Ovary (tissue), 9 donors: Measurements from ENCODE around the gene KRTAP10-6. TPM values are rescaled to one million over a fixed set of nuclear protein-coding genes. Genes with fewer than 3 reads are reported as not detected.

Source experiments
- DNase-seq, 5 donors: peaks; one replicate each; pipeline ENCODE4 v3.0.0-alpha.2; 2019 to 2020
- H3K27ac ChIP-seq, 2 donors: fragments of 200-600 bp; one replicate each; pipeline versions ENCODE4 v1.5.1 to v1.8.0; 2019 to 2022
- H3K27me3 ChIP-seq: fragments of 200-600 bp; one replicate; pipeline ENCODE4 v1.8.0; 2022
- H3K36me3 ChIP-seq: fragments of 200-600 bp; sonication (generic); one replicate; pipeline ENCODE4 v1.5.1; 2019
- H3K4me1 ChIP-seq: one replicate; pipeline ENCODE4 v1.8.1; 2013; ENCODE audit warnings: mild to moderate bottlenecking, moderate library complexity; ENCODE audit not compliant: insufficient read depth
- H3K4me3 ChIP-seq: fragments of 200-600 bp; sonication (generic); one replicate; pipeline ENCODE4 v1.5.1; 2017
- H3K9me3 ChIP-seq, 2 donors: fragments of 200-600 bp in 1 of 2; sonication (generic) in 1 of 2; one replicate each; pipeline versions ENCODE4 v1.5.1 to v1.8.1; 2013 to 2019; ENCODE audit warnings: mild to moderate bottlenecking in 1 of 2, moderate library complexity in 1 of 2
- CTCF ChIP-seq, 3 donors: fragments of 450-650 bp in 2 of 3; fragments of 200-600 bp in 1 of 3; IDR thresholded peaks; one replicate each; pipeline versions ENCODE4 v1.5.1 to v1.8.0; 2016 to 2022; ENCODE audit warnings: antibody characterized with exemption in 3 of 3, mild to moderate bottlenecking in 1 of 3
- EP300 ChIP-seq: sonication (generic); formaldehyde crosslinking; IDR thresholded peaks from one replicate; pipeline ENCODE4 v1.6.1; 2017; ENCODE audit warnings: antibody characterized with exemption
- POLR2A ChIP-seq: fragments of 450-650 bp; IDR thresholded peaks from one replicate; pipeline ENCODE4 v1.6.1; 2017; ENCODE audit warnings: antibody characterized with exemption, mild to moderate bottlenecking, moderate library complexity
- WGBS, 3 donors: extraction: QIAGEN DNeasy Blood & Tissue Kit in 1 of 3; methylation state at CpG; one replicate each; pipeline versions ENCODE4 v1.1.5 to v1.1.7; 2013 to 2017; 5-methylcytosine and 5-hydroxymethylcytosine counted together
- intact Hi-C, 4 donors: fragments of 100-400 bp; cut with DNase I; formaldehyde crosslinking; loops; one replicate each; pipeline versions ENCODE4 v1.11.0 to v1.15.1; 2022 to 2023
- polyA plus RNA-seq, 2 donors: library from polyadenylated mRNA; stranded (reverse); fragments of 200-250 nt in 1 of 2; fragments of 350-450 nt in 1 of 2; fragmentation: Illumina TruSeq in 1 of 2; extraction: RNeasy Lipid Tissue Mini Kit (QIAGEN cat#74804) in 1 of 2; gene quantifications; one replicate each; pipeline ENCODE4 v1.2.3, GENCODE V29; 2013 to 2014
- total RNA-seq, 7 donors: library from RNA; depleted of rRNA in 2 of 7; stranded (reverse); fragments of >200 nt in 2 of 7; fragmentation: NEBNext Ultra II Directional in 3 of 7; extraction: Animal tissue kit (Norgen Biotek cat#: 25700) in 3 of 7; gene quantifications; one replicate each; pipeline versions ENCODE4 v1.1.0 to v1.2.4, GENCODE V29; 2016 to 2023
- donor health status: DM: no; HTN: no; CAD: no; lungs with moderate emphysema.
- donor health status: DM: no; HTN: no; CAD: no.
- donor health status: Bipolar disorder and iron deficiency.
- donor health status: DM: yes; HTN: yes; CAD: no.
- donor health status: DM: no; HTN: no; CAD: no.
- donor health status: DM: yes; HTN: yes; CAD: no.

The KRTAP10-6 gene
- total and polyA plus RNA-seq, 9 donors: not detected

- Histone ChIP-seq H3K4me3 (no peak overlapping the region), H3K27ac (no peak overlapping the region), H3K36me3 (no peaks in the 10 kb centered on the region), H3K27me3 (no peaks in the 10 kb centered on the region), H3K9me3 (no peaks in the 10 kb centered on the region), H3K4me1 (no peaks in the 10 kb centered on the region)
- intact Hi-C loops: no loop called here
- 69 to 81% (median 74%) methylated on average over 8 of the region's 8 CpGs for WGBS, 3 donors
- DNase-seq: no peak
- TF ChIP-seq CTCF (IDR thresholded peaks at IDR 0.05) (no peak), POLR2A (no peak), EP300 (no peak)
Measured at GRCh38 chr21:44599264-44600029, 7.1 kb upstream of the KRTAP10-6 start.

- WGBS, 3 donors: 74 to 78% (median 76%) methylated on average over 11 of the region's 11 CpGs
- Histone ChIP-seq H3K36me3 (no peaks in the 10 kb centered on the region), H3K27me3 (no peaks in the 10 kb centered on the region), H3K9me3 (no peaks in the 10 kb centered on the region), H3K4me3 (no peak overlapping the region), H3K4me1 (no peaks in the 10 kb centered on the region), H3K27ac (no peak overlapping the region)
- TF ChIP-seq CTCF (IDR thresholded peaks at IDR 0.05) (no peak), POLR2A (no peak), EP300 (no peak)
- DNase-seq: no peak
- intact Hi-C loops: no loop called here
Measured at GRCh38 chr21:44598061-44598460, 5.8 kb upstream of the KRTAP10-6 start.

GRCh38 chr21:44596068-44596725 is 3.9 kb upstream of the KRTAP10-6 start:
- TF ChIP-seq POLR2A (no peak), EP300 (no peak), CTCF (IDR thresholded peaks at IDR 0.05) (no peak)
- no peak for DNase-seq
- H3K27me3 ChIP-seq: no peaks in the 10 kb centered on the region
- no peak overlapping the region for H3K27ac ChIP-seq
- H3K4me1 ChIP-seq: no peaks in the 10 kb centered on the region
- WGBS, 3 donors: 75 to 79% (median 78%) methylated on average over 9 of the region's 9 CpGs
- intact Hi-C loops: no loop called here
- no peaks in the 10 kb centered on the region for H3K36me3 ChIP-seq
- H3K9me3 ChIP-seq: no peaks in the 10 kb centered on the region
- H3K4me3 ChIP-seq: no peak overlapping the region

- H3K4me1 ChIP-seq: no peaks in the 10 kb centered on the region
- intact Hi-C loops: no loop called here
- WGBS, 3 donors: 58 to 75% (median 64%) methylated on average over 6 of the region's 6 CpGs
- no peaks in the 10 kb centered on the region for H3K36me3 ChIP-seq
- DNase-seq: no peak
- H3K9me3 ChIP-seq: no peaks in the 10 kb centered on the region
- no peak overlapping the region for H3K4me3 ChIP-seq
- H3K27ac ChIP-seq: no peak overlapping the region
- no peaks in the 10 kb centered on the region for H3K27me3 ChIP-seq
- TF ChIP-seq EP300: no peak
- no peak for TF ChIP-seq POLR2A
- no peak for TF ChIP-seq CTCF (IDR thresholded peaks at IDR 0.05)
Measured at GRCh38 chr21:44595524-44595923, 3.2 kb upstream of the KRTAP10-6 start.
